Posterior cingulate gyrus (tissue), 11 donors: Measurements from ENCODE around the gene IMMP2L.

Source experiments
- DNase-seq, 10 donors: peaks; one replicate each; pipeline versions ENCODE4 v3.0.0 to v3.0.0-alpha.2; 2020 to 2021; ENCODE audit warnings: mixed read lengths in 3 of 10
- intact Hi-C: fragments of 100-400 bp; cut with DNase I; formaldehyde crosslinking; loops from one replicate; pipeline ENCODE4 v1.15.1; 2023

The IMMP2L gene

DNA sequence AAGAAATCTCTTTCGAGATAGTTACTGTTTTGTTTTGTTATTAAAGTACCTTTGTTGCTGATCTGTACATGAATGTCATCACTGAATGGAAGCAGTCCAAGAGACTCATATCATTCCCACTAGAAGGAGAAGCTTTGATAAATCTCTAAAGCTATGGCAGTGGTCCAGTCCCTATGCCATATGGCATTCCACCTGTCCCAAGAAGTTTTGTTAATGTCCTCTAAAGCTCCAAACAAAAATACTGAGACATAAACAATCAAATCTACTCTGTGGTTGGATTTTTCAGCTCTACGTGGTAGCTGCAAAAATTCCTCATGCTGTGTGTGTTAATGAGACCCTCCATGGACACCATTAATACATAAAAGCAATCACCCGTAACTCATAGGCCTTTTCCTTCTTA is 377.3 kb downstream of the IMMP2L start:
- no peak for DNase-seq
- intact Hi-C loops: no loop called here

DNA sequence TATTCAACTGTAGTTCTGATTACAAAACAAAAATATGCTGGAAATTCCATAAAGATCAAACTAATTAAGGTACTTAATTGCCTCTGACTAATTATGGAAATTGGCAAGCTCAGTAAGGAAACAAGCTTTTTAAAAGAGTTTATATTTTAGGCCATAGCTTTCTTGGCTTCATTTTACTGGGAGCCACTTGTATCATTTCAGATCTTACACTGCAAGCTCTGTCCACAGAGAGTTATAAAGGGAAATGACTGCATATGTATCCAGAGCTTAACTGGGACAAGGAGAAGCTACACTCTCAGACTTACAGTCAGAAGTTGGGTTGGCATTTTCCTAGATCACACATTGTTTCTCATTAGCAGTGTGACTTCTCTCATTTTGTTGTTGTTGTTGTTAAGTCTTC is 379.0 kb downstream of the IMMP2L start:
- intact Hi-C loops: no loop called here
- DNase-seq: no peak

DNA sequence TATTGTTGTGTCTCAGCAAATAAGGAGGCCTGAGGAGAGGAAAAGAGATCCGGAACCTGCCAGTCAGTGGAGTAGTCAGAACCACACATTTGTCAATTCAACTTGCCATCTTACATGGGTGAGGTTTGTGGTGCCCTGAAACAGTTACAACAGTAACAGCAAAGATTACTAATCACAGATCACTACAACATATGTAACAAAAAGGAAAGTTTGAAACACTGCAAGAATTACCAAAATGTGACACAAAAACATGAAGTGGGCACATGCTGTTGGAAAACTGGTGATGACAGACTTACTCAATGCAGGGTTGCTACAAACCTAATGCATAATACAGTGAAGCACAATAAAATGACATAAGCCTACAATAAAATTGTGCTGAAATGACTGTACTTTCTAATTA is 382.0 kb downstream of the IMMP2L start:
- intact Hi-C loops: no loop called here
- DNase-seq: no peak

DNA sequence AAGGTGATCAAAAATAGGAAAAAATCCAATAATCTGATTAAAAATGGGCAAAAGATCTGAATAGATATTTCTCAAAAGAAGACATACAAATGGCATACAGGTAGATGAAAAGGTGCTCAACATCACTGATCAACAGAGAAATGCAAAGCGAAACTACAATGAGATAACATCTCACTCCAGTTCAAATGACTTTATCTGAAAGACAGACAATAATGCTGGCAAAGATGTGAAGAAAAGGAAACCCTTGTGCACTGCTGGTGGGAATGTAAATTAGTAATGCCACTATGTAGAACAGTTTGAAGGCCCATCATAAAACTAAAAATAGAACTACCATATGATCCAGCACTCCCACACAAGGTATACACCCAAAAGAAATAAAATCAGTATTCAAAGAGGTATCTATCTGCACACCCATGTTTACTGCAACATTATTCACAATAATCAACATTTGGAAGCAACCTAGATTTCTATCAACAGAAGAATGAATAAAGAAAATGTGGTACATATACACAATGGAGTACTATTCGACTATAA is 386.3 kb downstream of the IMMP2L start:
- DNase-seq: no peak
- intact Hi-C loops: no loop called here

DNA sequence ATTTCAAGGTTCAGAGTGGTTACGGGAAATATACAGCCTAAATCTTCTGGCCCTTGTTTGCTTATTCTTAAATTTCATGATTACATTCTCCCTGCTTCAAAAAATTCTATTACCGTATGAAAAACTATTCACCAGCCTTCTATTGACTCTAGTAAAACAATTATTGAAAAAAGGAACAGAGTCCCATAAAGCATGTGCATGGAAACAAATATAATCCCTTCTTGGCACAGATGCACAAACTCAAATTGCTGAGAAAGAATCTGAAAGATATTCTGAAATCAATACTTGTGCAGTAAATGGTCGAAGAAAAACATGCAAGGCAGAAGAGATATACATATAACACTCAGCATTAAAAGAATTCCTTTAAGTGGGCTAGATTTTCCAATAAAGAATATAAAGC is 387.8 kb downstream of the IMMP2L start:
- no peak for DNase-seq
- intact Hi-C loops: no loop called here

DNA sequence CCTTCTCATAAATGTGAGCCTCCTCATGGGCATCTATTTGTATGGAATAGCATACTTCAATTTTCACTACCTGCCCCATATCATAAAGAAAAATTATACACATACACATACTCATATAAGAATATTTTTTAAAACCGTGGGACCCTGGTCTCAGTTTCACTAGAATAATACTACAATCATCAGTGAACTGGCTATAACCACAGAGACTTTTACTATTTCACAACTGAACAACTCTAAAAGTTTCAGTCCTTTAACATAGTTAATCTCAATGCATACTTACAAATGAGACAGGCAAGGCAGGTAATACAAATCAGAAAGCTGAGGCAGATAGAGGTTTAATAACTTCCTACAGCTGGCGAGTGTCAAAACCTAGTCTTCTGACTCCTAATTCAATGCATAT is 388.3 kb downstream of the IMMP2L start:
- intact Hi-C loops: no loop called here

DNA sequence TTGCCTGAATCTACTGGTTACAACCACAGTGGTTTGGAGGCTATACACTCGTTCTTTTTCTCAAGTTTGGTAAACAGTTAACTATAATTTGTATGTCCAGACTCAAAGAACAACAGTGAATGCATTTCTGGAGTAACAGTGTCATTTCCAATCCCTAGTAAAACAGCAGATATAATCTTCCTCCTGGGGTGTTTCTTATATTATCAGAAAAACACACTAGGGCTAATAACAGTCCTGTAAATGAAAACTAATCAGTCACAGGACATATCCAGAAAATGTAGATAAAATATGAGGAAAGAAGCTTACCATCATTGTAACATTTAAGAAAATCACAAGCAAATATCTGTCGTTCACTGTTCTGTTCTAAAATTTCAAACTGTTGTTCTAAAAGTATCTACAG is 388.8 kb downstream of the IMMP2L start:
- DNase-seq: no peak
- intact Hi-C loops: no loop called here

More for the DNA sequence above, 388.3 kb downstream of the IMMP2L start:
- DNase-seq: no peak

DNA sequence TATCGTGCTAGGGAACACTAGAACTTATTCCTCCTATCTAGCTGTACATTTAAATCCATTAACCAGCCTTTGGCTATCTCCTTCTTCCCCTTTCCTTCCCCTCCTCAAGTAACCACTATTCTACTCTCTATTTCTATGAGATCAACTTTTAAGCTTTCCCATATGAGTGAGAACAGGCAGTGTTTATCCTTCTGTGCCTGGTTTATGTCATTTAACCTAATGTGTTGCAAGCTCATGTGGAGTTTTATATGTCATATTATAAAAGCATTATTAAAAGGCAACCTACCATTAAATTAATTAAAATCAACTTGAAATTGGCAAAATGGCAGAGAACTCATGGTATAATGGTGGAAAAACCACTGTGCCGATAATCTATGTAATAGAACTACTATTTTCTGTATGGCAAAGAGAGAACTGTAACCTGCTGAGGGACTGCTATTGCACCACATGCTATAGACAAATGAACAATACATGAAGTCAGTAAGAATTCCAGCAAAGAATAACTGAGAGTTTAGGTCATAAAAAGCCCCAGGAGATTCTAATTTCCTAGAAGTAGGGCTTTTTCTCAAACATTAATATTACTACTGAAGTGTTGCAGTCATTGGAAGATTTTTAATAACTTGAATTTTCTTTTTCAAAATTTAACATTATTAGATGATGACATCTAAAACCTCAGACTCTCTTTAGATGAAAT is 389.6 kb downstream of the IMMP2L start:
- DNase-seq: no peak

DNA sequence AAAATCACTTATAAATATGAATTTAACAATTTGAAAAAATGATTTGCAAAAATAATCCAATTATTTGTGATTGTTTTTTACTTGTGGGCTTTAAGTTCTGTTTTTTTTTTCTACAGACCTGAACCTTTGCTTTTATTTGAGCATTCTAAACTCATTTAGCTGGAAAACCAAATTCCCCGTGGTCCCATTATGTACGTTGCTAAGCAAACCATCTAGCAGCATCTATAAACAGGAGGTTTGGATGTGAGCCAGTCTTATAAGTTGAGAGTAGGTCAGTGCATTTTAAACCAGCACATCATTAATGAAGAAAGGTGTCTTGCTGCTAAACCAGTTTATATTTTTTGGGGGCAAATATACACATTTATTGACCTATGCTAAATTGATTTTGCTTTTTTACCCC is 394.1 kb downstream of the IMMP2L start:
- intact Hi-C loops: no loop called here

More for the DNA sequence above, 389.6 kb downstream of the IMMP2L start:
- intact Hi-C loops: no loop called here

DNA sequence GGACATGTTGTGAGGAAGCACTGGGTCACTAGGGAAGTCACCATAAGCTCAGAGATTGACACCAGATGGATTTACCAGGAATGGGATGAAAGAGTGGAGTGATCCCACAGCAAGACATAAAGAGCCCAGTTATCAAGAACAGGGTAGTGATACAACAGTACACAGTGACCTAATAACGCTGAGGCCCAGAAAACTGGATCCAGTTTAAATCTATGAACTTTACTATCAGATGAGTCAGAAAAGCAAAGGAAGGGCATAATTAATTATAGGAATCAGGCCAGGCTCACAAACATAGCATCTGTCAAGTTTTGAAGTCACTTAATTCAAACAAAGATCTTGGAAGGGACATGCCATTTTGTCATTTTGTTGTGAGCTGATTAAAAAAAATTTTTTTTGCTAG is 397.9 kb downstream of the IMMP2L start:
- intact Hi-C loops: no loop called here

More for the DNA sequence above, 394.1 kb downstream of the IMMP2L start:
- no peak for DNase-seq

DNA sequence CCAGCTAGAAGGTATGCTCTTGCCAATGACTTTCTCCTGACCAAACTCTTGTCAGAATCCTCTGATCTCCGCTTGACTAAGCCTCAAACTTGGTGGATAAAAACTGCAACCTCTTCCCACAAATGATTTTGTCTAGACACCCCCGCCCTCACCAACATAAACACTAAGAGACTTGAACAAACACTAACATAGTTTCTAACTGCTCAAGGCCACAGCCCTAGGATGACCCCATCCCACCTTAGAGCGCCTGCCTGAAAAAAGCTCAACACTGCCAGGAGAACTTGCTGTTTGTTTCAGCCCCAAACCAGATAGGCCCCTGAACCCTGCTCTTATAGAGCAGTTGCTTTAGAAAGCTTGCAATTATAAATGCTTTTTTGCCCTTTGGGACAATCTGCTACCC is 399.6 kb downstream of the IMMP2L start:
- intact Hi-C loops: no loop called here
- no peak for DNase-seq

More for the DNA sequence above, 397.9 kb downstream of the IMMP2L start:
- DNase-seq: no peak

DNA sequence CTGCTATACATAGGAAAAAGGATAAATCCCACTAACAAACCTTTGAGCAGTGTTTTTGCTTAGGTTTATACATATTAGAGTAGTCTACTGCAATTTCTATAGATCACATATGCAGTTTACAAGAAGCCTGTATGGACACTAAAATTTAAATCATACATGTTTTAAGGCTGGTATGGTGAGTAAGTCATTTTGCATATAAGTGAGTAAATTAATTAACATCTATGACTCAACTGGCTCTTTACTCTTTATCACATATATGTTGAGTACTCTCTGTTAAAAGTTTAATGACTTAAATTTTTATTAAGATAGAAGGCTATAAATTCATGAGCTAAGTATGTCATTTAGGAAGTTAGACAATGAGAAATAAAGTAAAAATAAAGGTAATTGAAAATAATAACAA is 402.0 kb downstream of the IMMP2L start:
- no peak for DNase-seq
- intact Hi-C loops: no loop called here

DNA sequence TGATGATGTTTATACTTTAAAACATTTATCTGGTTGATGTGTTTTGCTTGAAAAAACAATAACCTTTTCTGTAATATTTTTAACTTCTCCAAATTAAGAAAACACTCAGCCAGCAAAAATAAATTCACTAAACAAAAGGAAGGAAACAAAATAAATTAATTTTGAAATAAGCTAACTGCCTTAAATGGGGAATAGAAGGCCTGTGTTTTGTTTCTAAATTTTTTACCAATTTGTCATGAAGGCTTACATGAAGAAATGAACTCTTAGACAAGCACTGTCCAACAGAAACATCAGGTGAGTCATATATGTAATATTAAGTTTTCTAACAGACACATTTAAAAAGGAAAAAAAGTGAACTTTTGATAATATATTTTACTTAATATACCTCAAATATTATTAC is 402.9 kb downstream of the IMMP2L start:
- DNase-seq: no peak
- intact Hi-C loops: no loop called here

DNA sequence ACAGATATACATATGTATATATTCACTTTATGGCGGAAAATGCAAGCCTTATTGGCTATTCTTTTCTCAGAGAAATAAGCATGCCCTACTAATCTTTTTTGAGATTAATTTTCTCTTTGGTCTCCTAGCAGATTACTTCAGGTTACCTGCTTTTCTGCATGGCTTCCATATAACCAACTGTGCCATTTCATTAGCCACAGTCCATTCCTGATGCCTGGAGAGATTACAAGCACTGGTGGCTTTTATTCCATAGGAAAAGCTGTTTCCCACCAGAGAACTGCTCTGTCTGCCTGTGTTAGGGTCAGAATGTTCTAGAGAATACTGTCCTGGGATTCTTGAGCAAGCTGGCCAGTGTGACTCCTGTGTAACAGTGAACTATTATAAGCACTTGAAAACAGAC is 411.6 kb downstream of the IMMP2L start:
- no peak for DNase-seq
- intact Hi-C loops: no loop called here

DNA sequence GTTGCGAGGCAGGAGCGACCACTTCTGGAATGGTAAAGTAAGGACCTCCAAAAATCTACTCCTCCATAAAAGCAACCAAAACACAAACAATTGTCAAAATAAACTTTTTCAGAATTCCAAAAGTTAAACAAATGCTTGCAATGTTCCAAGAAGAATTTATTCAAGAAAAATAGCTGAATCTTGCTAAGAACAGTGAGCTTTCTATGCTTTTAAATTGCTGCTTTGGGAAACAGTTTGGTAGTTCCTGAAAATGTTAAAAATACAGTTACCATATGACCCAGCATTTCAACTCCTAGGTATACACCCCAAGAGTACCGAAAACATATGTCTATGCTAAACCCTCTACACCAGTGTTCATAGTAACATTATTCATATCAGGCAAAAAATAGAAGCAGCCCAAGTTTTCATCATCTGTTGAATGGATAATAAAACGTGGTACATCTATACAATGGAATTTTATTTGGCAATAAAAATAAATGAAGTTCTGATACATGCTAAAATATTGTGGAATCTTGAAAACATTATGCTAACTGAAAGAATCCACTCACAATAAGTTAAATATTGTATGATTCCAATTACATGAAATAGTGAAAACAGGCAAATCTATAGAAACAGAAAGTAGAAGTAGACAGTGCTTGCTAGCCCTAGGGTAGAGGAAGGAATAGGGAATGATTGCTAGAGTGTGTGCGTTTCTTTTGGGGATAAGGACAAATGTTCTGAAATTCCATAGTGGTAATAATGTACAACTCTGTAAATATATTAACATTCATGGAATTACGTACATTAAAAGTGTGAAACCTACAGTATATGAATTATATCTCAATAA is 414.4 kb downstream of the IMMP2L start:
- DNase-seq: no peak

DNA sequence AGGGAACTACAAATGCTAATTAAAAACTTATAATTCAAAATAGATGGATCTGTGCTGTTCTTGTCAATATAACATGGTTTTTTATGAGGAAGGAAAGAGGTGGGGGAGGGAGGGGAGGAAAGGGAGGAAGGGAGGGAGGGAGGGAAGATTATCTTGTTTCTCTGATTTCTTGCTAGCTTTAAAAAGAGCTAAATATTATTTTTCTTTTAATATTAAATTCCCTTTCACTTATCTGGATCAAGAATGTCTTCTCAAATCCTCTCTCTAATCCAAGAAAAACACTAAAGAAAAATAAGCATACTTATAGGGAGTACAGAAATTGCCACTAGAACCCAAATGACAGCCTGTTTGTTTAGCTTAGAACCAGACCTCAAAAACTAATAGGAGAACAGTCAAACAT is 416.2 kb downstream of the IMMP2L start:
- intact Hi-C loops: no loop called here
- DNase-seq: no peak

More for the DNA sequence above, 414.4 kb downstream of the IMMP2L start:
- intact Hi-C loops: no loop called here

DNA sequence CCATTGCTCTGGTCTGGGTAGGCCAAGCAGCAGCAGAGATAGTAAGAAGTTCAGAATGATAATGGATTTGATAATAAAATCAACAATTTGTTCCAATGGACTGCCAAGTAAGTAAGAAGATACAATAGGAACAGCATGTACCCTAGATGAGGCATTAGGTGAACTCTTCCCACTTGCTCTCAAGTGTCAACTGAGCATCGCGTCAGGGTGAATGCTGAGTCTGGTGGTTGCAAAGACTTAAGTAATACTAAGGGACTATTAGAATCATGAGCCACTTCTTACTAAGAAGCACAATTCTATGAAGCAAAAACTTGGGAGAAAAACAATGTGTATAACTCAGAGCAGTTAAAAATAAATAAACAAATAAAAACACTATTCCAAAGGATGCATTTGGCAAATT is 416.8 kb downstream of the IMMP2L start:
- DNase-seq: no peak
- intact Hi-C loops: no loop called here

DNA sequence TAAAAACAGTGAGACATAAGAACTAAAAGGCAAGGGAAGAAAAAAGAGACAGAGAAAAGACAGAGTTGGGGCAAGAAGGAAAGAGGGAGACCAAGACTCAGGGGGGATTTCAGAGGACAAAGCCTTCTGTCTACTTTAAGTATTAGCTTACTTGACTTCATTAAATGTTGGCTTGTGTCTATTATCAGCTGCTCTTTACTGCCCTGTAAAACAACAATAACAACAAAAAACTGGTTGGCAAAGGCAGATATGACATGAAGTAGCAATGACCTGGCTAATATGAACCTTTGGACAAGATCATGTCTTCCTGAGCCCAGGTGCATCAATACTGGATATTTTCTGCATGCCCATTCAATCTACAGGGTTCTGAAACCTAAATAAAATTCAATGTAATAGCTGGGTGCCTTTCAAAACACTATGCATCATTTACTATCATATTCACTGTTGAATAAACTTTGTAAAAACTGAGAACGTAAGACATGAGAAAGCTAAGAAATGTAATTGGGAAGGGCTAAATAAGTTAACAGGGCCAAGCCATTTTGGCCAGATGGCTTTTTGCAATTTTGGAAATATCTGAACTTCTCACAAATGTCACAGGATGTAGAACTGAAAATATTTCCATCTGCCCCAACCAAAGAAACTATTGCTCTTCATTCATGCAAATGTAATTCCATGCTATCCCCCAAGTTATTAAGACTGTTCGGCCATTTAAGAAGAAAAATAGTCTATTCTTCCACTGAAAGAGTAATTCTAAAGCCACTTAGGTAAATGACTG is 422.0 kb downstream of the IMMP2L start:
- intact Hi-C loops: no loop called here
- no peak for DNase-seq

DNA sequence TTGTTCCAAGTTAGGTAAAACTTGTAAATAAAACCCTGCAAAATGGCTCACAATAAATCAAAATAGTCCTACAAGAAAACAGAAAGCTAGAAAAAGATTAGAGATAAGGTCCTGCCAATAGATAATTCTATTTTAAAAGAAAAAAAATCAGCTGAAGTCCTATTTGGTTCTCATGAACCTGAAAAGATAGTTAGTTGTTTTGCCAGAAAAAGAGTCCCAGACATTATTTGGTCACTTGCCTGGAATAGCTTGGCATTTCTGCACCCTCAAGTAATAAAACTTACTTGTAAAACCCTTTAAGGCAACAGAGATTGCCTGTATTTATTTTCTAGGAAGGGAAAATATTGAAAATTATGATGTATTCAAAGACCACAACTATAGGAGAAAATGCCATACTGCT is 423.7 kb downstream of the IMMP2L start:
- intact Hi-C loops: no loop called here
- no peak for DNase-seq

DNA sequence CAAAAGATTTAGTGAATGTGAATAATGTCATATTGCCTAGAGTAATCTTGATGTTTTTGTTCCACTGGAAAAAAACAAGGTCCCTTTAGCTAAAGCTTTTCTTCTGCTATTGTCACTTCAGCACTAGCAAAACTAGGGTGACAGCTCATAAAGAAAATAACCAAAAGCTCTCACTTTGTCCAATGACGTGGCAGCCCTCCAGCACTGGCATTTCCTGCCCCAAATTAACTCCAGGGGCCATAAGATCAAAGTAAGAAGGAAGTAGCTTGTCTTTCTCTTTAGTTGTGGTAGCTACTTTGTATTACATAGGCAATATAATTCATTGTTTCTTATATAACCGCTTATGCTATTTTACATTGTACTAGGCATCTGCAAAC is 424.1 kb downstream of the IMMP2L start:
- DNase-seq: peak in 2 of 10 donors; percentile 8 to 14

More for the DNA sequence above, 424.1 kb downstream of the IMMP2L start:
- intact Hi-C loops: no loop called here
